Right forelimb (tissue), 1 donor: ENCODE data around the gene UBL7.

Experiments
- DNase-seq: peaks from one replicate; pipeline ENCODE4 v3.0.0-alpha.2; 2018

Gene UBL7

DNA sequence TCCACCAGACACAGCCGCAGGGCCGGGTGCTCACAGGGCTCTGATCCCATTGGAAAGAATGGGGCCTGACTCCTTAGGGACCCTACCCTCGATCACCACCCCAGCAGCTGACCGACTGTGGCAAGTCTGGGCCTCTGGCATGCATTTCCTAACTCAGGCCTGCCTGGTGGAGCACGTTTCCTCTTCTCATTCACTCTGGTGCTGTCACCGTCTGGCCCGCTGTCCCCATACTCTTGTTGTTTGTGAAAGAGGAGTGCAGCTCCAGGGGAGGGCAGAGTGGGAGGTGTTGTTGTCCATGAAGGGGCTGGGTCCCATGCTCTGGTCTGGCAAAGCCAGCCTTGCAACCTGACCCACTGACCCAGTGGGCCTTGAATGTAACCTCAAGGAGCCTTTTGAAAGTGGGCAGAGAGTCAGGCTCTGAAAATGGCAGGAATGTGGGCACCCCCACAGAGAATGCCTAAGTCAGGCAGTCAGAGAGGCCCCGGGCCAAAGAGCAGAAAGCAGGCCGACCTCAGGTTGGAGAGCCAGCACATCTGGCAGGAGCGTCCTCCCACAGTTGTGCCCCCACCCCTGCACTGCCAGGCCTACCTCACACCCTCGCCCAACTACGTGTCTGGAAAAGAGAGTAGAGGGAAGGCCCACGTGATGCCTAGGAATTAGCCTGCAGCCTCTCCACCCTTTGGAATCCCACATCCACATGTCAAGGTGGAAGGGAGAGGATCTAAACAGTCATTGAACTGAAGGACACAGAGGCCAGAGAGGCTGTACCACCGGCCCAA lies 38.1 kb downstream of the UBL7 start:
- no peak for DNase-seq

DNA sequence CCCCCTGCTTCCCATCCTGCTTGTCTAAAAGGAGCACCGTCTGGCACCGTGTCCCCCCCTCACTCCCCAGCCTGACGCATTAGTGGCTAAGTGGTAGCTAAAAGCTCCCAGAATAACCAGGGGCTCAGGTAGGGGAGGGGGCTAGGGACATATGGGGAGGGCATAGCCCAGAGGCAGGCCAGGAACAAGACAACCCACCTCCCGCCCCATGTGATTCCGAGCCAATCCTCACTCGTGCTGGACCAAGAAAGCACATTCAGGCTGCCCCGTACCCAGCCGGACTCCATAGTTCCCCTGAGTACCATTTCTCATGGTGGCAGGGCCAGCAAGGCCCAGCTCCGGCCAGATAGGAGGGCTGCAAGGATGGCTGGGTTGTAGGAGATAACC lies 38.7 kb downstream of the UBL7 start:
- no peak for DNase-seq

DNA sequence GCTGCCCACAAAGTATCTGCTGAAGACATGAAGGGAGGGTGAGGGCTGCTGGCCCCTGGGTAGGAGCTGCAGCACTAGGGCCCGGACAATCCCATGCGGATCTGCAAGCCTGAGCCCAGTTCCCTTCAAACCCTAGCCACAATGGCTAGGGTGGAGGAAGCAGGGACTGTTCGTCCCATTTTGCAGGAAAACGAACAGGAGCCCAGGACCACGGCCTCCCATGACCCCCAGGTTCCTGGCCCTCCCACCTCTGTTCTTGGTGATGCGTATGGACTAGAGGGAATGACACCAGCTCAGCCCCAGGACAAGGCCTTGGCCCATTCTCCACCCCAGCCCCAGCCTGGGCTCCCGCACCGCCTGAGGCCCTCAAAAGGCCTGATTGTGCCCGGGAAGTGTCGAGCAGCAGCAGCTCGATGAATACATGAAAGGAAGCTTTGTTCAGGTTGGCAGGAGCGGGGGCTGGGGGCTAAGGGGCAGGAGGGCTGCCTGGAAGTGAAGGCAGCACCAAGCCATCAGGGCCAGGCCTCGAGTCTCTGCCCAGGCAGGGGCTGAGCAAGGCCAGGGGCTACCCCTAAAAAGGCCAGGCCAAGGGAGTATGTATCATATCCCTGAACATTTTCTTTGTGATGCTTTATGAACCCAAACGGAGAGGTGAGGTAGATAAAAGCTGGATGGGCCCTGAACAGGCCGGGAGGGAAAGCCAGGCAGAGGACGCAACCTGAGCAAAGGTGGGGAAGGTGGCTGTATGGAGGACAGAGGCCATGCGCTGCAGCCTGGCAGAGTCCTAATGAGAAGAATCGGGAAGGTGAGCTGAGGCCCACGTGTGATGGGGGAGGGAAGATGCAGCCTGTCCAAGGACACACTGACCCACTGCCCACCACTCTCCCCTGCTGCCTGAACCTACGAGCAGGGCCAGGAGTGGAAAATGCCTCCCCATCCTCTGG lies 39.4 kb downstream of the UBL7 start:
- DNase-seq, result no peak

DNA sequence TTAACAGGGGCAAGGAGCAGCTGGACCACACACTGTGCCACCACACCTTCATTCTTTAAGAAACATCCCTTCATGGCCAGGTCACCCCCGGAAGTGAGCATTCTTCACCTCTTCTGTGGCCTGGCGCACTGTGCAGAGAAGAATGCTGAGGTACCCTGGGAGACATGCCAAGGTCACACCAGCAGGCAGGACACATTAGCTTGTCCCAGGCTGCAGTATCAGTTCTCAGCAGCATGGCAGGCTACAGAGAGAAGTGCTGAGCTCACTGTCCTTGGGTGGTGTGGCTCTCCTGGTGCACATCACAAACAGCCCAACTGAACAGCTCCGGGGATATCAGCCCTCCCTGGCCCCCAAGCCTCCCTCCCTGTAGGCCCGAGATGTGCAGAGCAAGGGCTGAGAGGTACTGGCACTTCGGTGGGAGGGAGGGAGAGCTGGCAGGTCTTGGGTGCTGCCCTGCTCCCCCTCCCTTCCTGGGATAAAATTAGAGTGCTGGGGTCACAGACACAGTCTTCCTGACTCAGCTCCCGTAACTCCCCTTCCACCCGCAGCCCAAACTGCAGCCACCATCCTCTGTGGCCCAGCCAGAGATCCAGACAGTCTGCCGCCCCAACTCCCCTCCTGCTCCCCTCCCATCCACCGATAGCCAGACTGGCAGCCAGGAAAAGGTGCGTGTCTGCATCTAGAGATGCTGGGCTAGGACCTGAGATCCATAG lies 40.6 kb downstream of the UBL7 start:
- DNase-seq, result no peak

DNA sequence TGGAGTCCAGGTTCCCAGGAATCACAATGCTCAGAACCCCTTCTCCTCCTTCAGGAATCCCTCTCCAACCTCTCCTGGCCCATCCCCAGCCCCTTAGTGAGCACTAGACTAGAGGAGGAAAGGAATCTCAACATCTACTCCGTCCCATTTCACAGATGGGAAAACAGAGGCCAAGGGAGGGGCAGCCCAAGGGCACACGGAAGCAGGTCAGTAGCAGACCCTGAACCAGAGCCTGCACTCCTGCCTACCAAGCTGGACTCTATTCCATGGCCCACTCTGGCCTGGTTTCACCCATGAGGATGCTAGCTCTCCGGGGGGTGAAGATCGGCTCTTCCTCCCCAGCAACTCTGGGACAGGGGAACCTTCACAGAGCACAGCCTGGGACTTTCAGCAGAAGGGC lies 41.5 kb downstream of the UBL7 start:
- DNase-seq, result no peak

DNA sequence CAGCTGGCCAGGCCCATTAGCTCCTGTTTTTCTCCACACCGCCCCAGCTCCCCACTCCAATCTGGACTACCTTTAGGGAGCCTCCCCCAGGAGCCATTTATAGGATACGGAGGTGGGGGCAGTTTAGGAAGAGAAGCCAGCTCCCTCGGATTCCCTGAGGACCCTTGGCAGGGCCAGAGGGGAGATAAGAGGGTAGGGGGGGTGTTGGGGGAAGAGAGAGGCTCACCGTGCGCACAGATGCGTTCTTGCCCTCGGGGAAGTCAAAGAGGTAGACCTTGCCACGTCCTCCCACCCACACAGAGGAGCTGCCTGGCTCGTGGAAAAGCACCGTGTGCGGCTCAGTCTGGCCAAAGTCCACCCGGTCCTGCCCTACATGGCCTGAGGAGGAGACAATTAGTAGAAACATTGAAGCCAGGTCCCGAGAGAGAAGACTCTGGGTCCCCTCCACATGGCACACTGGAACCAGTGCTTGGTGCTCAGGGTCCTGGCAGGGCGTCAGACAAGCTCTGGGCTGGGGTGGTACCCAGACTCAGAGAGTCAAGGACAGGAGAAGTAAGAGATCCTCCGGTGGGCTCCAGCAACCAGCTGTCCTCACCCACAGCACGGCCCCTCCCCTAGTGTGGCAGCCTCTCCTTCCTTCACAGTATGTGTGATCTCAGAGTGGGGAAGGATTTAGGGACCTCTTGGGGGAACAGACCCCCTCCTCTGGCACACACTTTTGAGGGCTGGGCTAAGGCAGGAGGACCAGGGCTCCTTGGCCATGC lies 42.2 kb downstream of the UBL7 start:
- no peak for DNase-seq

DNA sequence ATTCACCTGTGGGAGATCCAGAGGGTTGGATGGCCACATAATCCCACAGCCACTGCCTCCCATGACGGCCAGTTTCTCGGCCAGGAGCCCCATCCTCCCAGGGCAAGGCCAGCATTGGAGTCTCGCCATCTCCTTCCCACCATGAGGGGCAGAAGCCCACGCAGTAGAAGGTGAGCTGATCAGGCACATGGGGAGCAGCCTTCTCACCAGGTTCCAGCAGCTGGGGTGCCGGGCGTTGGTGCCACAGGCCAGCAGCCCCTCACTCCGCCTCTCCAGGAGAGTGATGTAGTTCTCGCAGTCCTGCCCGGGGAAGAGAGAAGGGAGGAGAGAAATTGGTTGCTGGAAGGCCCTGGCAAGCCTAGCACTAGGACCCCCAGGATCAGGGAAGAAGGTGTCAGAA lies 43.3 kb downstream of the UBL7 start:
- DNase-seq, result no peak

DNA sequence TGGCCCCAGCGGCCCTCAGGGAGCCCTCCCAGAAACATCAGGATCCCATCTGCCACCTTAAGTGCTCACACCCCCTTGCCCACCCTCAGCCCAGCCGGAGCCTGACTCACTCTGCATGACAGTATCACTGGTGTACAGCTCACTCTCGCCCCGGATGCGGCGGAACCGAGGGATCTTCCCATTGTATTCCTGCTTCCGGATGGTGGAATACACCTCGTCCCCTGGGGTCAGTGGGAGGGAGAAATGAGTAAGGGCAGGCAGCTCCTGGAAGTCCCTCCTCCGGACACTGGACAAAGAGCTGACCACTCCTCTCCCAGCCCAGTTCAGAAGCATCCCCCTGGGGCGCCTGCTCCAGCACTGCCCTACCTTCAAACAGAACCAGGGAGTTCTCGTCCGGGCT lies 43.7 kb downstream of the UBL7 start:
- DNase-seq, result no peak

DNA sequence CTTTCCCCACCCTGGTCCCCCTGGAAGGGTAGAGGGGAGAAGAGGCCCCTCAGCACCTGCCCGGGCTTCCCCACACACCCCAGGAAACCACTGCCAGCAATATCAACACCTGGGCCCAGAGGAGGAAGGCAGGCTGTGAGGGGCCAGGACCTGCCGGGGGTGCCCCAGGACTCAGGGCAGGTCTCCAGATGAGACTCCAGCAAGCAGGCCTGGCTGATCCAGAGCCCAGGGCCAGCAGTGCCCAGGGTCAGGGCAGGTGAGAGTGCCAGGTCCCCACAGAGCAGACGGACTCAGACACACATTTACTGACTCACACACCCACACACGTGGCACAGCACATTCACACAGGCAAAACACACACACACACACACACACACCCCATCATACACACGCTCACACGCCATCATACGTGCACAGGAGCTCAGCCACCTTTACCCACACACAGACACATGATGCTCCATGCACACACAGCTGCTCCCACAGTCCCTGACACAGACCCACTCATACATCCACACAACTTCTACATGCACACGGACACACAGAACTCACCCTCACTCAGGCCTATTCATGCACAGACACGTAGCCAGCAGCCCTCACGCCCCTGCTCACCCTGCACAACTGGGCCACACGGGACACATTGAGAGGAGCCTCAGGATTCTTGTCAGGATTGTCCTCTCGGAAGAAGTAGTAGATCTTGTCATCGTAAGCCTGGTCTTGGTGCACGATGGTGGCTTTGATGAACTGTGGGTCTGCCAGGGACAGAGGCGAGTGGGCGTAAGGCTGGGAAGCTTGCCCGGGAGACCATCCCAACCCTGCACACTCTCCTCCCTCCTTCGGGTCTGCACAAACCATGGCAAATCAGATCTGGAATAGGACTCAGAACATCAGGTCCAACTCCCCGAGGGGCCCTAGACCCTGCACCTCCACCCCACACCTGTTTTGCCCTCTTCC lies 44.7 kb downstream of the UBL7 start:
- no peak for DNase-seq

DNA sequence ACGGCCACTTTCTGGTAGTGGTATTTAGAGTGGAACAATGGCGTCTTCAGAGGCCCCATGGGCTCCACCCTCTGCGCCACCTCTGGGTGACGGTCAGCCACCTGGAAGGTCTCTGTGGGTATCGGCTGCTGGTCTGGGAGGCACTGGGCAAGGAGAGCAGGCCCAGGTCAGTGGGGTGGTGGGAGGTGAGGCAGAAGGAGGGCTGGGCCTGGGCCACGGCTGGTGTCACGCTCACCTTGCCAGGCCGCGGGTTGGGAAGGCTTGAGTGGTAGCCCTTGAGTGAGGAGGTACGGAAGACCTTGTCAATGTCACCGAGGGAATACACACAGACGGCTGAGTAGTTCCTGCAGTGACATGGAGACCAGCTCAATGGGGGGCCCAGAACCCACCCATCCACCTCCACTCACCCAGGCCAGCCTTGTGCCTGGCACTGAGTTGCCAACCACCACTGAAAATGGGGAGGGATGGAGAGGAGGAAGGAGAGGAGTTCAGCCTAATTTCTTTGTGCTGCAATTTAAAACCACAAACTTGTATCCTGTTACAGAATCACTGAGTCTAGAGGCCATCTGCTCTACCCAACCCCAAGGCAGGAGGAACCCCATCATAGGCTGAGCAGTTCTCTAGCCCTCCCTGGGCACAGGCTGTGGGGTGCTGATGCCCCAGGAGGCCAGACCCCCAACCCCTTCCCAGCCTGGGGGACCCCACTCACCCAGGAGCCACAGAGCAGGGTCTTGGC lies 46.2 kb downstream of the UBL7 start:
- no peak for DNase-seq

DNA sequence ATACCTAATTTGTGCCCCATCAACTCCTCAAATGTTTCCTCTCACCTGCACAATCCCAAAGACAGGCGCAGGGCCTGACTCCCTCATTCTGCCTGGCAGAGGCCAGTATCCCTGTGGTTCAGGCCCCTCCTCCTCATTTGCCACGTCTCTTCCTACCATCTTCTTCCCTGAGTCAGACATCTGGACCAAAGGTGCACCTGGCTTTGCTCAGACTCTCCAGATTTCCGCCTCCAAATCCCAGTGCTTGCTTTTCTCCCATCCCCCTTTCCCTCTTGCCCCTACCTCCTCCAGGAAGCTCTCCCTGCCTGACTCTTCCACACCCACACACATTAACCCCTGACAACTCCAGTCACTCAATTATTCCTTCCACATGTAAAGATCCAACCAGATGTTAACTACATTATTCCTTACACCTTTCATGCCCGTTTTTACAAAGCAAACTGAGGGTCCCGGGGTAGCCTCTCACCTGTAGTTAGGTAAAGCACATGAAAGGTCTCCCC lies 46.8 kb downstream of the UBL7 start:
- no peak for DNase-seq

DNA sequence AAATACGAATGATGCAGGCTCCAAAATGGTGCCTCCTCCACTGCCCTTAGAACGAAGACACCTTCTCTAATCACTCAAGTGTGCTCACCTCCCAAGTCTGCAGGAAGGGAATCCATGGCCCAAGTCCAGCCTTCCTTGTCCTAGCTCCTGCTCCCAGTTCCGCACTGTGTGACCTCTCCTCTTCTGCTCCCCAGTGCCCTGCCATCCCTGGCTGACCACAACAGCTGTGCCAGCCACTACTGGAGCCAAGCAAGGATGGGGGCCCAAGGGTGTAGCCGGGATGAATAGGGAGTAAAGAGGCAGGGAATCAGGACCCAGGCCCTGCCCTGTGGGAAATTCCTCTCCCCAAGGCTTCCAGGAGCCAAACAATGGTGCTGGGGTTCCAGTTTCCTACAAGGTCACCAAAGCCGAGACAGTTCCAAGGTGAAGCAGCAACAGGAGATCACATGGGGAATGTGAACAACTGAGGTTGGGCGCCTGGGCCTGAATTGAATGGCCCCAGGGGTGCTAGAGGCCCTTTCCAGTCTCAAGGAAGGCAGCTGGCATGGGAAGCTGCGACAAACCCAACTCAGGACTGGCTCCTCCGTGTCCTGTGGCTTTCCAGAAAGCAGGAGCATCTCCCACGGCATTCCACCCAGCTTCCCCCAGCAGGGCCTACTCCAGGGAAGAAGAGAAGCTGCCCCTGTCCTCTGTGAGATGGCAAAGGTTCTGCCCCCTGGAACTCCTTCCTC lies 47.4 kb downstream of the UBL7 start:
- no peak for DNase-seq

DNA sequence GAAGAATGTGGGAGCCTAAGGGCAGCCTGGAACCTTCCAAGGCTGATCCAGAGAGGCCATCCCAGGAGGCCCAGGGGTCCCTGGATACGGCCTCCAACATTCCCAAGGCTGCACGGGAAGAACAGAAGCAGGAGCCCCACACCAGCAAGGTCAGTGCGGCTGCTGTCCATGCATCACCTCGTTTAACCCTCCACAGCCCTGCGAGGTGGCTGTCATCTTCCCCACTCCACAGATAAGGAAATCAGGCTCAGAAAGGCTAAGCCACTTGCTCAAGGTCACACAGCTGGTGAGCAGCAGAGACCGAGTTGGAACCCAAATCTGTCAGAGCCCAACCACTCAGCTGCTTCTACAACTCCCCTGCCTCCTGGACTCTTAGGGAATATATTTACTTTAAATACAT lies 48.8 kb downstream of the UBL7 start:
- no peak for DNase-seq

DNA sequence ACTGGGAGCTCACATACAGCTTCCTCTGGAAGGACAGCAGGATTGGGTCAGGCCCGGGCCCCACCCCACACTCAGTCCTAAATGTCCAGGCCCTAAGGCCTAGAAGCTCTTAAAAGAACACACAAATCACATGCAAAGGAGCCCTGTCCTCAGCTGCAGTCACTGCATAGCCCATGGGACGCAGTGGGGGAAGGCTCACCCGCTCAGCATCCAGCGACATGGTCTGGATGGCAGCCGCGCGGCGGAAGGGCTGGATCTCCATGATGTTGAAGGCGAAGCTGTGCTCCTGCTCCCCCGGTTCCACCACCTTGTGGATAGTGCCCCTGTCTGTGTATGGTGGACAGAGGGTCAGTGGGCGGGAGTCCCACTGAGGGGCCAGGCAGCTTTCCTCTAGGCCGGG lies 49.3 kb downstream of the UBL7 start:
- no peak for DNase-seq

DNA sequence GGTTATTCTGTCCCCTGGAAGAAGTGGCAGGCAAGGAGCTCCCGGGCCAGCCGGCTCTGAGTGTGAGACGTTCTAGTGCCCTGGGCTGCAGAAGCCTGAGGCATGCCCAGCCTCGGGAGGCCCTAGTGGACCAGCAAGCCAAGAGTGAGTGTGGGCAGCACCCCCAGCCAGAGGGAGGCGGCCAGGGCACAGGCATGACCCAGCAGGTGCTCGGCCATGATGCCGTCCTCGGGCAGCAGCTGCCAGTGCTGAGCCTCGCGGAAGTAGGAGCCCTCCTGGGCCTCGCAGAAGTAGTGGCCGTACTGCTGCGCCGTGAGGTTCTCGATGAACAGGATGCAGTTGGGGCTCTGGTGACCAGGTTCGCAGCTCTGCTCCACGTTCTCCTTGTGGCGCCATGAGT lies 50.5 kb downstream of the UBL7 start:
- DNase-seq, result no peak

DNA sequence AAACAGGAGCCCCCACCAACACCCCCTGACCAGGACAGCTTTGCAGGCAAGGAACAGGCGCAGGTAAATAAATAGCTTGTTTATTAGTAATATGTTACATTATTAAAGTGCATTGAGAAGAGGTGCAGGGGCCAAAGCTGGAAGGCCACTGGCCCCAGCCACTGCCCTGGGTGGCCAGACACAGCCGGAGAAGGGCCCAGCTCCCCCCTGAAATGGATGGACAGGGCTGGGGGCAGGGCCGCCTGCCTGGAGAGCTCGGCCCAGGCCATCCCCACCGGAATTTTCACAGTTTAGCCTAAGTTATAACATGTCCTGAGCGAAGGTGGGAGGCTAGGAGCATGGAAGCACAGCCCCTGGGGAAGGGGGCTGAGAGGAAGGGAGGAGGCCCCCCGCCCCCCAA lies 51.7 kb downstream of the UBL7 start:
- no peak for DNase-seq

DNA sequence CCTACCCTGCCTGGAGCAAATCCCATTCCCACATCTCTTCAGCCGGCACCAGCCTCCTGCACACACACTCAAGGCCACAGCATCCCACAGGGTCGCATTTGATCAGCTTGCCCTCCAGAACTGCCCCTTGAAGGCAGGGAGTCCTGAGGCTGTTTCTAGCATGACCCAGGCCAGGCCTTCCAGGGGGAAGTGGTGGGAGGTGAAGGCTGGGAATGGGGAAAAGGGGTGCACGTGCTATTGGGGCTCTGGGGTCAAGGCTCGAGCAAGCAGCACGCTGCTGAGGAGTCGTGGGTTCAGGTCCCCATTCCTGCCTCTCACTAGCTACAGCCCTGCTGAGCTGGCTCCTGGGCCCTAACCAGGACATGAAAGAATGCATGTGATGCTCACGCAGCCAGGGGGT lies 52.1 kb downstream of the UBL7 start:
- DNase-seq, result no peak

DNA sequence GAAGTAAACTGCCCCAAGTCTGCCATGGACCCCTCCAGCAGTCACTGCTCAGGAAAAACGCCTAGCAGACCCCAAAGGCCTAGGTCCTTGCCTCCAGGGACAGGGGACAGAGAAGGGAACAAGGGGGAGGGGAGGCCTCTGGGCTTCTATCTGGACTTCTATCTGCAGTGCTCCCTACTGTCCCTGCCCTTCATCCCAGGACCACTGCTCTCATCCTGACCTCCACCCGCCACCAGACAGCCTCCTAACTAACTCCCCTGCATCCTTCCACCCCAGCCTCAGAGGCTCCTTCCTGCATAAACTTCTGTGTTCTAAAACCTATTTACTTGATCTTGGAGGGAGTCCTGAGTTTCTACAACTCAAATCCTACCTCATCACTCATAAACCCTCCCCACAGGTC lies 52.6 kb downstream of the UBL7 start:
- DNase-seq, result no peak

DNA sequence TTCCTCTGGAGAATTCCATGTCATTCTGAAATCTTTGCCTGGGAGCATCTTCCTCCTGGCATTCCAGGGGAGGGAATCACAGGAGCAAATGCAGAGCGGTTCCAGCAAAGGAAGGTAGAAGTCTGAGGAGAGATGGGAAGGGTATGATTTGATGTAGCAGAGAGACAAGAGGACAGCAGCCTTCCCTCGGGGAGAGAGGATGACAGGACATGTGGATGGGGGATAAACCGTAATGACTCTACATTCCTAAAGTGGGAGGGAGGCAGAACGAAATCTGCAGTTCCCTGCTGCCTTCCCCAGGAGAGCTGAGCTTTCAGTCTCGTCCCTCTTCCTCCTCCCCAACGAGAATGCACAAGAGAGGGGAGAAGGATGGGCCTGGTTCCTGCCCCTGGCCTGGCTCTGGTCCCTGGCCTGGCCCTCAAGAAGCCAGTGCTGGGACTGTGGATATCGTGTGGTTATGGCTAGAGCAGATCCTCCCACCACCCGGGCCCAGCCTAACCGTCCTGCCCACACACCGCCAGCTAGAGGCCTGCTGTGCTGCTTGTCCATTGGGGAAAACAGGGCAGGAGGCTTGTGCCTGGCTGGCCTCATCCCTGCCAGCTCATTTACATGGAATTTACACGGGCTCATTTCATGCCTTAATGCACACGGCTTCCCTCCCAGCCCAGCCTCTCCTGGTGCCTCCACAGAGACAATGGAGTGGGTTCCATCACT lies 53.8 kb downstream of the UBL7 start:
- no peak for DNase-seq
